Measurements from ENCODE around the gene ANKRD63.

The ANKRD63 gene, protein sequence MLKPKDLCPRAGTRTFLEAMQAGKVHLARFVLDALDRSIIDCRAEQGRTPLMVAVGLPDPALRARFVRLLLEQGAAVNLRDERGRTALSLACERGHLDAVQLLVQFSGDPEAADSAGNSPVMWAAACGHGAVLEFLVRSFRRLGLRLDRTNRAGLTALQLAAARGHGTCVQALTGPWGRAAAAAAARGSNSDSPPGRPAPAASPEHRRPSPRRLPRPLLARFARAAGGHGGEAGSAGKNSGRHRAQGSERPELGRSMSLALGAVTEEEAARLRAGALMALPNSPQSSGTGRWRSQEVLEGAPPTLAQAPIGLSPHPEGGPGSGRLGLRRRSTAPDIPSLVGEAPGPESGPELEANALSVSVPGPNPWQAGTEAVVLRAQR

DNA sequence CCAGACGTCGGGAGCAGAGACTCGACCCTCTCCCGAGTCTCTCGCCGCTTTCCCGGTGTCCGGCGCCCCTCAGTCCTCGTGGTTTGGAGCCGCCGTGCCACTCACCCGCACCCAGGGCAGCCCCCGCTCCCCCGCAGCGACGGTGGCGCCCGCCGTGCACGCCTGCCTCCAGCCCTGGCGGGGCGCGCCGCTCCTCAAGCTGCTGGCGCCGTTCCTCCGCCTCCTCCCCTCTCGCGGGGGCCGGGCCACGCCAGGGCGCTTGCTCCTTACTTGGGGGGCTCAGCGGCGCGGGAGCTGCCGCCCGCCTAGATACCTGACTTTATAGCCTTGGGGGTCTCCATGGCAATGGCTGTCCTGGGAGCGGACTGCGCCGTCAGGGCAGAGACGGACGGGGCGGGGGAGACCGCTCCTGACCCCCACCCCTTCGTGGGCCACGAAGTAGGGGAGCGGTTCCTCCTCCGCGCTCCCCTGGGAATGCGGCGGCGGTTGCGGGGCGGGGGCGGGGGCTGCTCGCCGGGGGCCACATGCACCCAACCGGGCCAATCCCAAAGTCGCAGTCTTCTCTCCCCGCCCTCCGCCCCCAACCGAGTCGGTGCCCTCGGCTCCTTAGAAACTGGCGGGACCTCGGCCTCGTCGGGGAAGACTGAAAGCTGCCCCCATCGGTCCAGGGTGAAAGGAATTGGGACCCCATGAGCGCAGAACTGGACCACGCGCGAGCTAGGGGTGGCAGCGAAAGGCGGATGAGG lies at the start of gene ANKRD63:
ANKRD63 (minus strand) TSS at position 196 of the 746 bp plus-strand sequence. CDS start 478 bp downstream, outside the sequence.
- DNase-seq, result peak in 2 of 3 experiments; percentile 60 to 65

DNA sequence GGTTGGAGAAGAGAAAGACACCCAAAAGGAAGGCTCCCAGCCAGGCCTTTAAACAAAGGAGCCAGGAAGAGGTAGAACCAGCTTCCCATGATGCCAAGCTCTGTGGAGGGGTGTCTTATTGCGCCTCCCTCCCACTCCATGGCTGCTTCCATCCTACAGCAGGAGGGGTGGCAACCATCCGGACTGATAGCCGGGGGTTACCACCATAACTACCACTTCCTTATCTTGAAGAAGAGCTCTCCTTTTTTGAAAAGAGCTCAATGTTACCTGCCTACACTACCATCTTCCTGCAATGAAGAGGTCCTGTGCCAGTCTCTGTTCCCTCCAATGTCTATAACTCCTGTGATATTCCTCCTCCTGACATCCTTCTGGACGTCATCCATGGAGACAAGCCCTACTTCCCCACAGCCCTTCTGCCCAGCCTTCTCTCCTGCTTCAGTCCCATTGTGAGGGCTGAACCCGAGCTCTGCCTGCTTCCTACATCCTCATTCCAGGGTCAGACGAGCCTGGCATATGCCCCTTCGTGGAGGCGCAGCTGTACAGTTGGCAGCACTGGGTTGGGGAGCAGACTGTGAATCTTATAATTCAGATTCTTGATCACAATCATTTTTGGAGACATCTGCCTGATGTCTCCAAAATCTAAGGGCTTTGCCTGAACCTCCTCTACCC lies 49.4 kb upstream of the ANKRD63 start:
- DNase-seq, result no peak

DNA sequence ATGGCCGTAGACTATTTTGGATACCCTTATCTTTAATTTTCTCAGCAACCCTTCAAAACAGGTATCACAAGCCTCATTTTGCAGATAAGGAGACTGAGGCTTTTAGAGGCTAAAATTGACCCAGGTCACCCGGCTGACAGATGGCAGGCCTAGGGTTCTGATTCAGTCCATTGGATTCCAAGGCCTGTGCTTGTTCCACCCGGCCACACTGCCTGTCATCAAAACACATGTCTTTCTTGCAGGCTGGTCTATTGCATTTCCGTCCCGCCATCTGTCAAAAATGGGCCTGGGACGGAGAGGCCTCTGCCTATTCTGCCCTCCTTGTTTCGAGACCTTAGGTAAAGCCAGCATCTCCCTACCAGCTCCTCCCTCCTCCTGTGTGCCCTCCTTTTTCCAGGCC lies 48.8 kb upstream of the ANKRD63 start:
- DNase-seq, result no peak

DNA sequence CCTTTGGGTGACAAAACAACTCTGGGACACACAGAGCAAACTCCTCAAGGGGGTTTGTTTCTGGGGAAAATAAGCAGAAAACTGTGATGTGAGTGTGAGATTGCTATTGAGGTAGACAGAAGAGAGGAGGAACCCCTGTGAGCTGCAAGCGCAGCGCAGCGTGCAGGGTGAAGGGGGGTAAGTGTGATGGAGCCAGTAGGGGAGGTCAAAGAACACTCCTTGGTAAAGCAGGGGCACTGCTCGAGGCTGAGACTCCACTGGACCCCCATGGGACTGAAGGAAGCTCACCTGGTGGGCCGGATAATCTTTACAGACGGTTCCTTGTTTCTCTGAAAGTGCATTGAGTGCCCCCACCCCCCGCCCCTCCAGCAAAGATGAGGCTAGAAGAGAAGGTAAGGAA lies 48.2 kb upstream of the ANKRD63 start:
- no peak for DNase-seq

DNA sequence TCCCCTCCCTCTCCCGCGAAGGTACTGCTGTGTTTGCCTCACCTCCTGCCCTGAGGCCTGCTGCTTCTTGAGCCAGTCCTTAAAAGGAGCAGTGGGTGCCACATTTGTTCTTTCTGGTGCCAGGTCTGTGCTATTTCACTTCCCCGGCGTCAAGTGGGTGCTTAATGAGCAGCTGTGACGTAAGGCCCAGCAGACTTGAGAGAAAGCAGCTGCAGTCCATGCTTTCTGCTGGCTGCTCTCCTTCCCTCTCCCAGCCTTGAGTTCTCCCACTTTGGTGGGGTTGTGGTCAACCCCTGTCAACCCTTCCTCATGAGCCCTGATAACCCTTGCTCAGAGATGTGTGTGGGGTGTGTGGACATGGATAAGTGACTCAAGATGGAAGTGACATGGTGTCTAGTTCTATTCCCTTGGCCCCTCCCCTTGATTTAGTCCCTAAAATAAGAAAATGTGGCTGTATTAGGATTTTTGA lies 47.5 kb upstream of the ANKRD63 start:
- peak; percentile 28 to 67 (median 64) for DNase-seq

DNA sequence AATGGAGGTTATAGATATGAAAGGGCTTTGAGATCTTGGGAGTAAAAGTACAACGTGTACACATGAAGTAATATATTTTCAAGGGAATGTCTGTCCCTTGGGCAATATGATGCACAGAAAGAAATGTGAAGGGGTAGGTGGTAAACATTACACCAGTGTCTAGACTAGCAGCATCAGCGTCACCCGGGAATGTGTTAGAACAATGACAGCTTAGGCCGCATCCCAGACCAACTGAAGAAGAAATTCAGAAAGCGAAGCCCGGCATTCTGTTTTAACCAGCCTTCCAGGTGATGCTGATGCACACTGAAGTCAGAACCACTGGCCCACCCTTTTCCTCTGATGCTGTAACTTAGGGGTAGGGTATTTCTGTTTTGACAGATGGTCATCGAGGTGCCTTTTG lies 46.9 kb upstream of the ANKRD63 start:
- no peak for DNase-seq

DNA sequence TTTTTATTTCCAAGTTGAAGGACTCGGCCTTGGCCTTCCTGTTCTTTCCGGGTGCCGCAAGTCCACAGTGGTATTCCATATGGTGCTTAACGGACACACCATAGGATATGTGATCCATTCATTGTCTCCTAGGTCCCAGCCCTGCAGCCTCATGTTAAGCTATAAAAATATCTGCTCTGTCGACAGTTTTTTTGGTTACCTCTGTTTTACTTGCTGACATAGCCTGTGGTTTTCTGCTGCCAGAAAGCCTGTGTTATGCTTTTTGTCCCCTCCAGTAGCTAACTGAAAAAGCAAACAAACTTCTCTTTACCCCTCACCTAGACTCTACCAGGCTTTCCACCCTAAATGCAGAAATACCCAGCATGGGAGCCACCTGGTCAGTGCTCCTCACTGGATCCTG lies 45.9 kb upstream of the ANKRD63 start:
- no peak for DNase-seq

DNA sequence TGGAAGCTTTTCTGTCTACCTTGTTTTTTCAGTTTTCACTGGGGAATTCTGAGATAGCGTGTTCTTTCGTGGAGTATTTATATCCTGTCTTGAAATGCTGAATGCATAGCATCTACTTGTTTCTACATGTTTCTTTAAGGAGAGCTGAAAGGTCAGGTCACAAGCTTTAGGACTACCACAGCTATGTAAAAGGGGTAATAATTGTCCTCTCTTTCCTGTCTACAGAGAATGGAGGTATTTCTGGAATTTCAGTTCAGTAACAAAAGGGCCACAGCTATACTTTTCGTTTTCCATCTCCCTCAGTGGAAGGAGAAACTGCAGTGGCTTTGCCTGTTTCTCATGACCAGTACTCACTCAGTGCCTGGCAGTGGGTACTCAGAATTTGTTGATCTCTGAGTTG lies 45.3 kb upstream of the ANKRD63 start:
- no peak for DNase-seq

DNA sequence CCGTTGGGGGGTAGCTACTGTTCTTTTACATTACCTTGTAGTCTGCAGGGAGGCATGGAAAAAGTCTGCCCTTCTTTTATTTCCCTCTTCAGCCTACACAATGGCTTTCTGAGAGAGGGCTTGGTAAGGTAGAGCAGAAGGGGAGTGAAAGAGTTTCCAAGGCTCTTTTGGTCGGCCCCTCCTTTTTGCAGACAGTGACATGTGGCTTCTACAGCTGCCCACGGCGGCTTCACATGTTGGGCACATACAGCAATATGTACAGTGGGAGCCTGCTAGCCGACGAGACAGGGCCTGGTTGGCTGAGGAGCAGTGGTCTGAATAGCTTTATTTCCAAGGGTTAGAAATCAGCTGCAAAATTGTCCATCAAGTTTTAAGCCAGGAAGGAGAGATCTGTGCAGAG lies 44.6 kb upstream of the ANKRD63 start:
- DNase-seq, result peak in 1 of 3 experiments; percentile 10

DNA sequence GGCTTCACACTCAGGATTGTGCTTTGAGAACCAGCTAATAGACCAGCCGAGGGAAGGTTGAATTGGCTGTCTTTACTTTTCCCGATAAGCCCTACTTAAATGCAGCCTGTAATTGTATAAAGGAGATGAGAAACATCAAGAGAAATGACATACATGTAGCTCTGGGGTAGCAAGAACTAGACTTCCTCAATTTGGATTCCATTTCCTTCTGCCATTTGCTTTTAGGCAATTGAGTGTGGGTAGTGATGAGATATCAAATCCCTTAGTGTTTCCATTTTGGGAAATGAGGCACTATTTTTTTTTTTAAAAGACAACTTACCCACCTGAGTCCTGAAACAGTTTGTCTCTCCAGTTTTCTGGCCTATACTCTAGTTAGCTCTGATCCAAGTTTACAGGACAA lies 42.8 kb upstream of the ANKRD63 start:
- DNase-seq, result no peak

DNA sequence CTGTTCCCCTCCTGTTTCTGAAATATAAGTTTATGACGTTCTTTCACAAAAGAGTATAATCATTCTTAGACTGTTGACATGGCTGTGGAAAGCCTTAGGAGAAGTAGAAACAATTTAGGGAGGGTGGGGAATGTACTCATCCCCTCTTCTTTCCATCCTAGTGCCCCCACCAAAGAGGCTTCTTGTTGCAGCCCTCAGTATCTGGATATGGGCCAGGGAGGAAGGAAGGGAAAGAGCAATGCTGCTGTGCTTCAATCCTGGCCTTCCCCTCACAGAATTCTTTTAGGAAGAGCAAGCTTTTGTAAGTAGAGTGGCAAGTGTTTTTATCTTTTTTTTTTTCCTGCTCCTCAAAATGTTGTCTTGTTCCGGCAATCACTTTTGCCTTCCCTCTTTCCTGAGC lies 42.3 kb upstream of the ANKRD63 start:
- DNase-seq, result no peak

DNA sequence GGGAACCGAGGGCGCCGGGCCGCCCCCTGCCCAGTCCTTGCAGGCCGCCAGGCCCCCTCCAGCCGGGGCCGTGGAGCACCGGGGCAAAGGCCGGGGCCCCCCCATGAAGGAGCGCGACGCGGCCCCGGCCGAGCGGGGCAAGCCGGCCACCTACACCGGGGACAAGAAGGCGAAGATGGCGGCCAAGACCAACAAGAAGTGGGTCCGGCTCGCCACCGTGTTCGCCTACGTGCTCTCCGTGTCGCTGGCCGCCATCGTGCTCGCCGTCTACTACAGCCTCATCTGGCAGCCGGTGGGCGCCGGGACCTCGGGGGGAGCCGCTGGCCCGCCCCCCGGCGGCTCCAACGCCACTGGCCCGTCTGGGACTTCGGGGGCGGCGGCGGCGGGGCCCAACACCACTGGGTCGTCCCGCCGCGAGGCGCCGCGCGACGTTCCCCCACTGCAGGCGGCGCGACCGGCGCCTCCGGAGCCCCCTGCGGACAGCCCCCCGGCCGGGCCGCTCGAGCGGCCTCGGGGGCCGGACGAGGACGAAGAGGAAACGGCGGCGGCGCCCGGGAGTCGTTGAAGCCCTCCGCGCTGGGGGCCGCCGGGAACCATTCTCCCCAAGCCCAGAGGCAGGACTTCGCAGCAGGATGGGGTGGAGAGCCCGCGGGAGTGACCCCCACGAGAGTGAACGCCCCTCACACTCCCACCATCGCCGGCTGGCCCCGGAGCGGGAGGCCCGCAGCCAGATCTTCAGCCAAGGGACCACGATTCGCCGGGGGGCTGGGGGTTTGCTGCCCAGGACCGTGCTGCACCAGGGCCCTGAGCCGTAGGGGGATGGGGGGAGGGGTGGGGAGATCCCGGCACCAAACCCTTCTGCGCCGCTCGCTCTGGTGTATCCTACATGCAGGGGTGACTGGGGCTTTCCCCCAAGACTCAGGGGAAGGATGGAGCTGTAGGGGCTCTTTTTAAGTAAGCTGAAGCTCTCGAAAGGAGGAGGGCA lies 41.4 kb upstream of the ANKRD63 start:
- DNase-seq, result peak; percentile 3 to 33 (median 31)

DNA sequence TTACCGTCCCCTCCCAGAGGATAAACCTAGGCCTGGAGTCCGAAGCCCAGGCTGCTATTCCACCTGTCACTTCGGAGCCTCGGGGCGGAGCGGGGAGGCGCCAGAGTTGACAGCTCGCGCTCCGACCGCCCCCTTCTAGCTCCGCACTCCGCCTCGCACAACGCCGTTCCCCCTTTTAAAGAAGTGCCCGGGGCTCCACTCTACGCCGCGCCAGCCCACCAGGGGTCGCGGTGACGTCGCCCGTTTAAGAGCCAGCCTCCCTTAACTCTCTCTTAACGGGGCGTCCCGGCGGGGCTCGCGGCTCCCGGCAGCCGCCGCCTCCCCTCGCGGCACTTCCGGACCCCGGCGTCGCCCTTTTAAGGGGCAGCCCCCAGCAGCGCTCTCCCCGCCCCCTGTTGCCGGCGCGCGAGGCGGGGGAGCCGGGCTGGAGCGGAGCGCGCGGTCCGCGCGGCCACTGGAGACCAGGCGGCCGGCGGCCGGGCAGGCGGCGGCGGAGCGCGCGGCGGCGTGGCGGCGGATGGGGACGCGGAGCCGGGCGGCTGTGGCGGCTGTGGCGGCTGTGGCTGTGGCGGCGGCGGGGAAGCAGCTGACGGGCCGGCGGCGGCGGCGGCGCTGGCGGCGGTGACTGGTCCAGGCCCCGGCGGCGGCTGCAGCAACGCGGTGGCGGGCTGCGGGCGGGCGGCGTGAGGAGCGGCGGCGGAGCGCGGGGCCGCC lies 40.5 kb upstream of the ANKRD63 start, which contains the start of gene INAFM2:
INAFM2 (plus strand) TSS at position 454 of the 714 bp plus-strand sequence. CDS start 364 bp downstream, outside the sequence.
- peak; percentile 83 to 89 (median 86) for DNase-seq

DNA sequence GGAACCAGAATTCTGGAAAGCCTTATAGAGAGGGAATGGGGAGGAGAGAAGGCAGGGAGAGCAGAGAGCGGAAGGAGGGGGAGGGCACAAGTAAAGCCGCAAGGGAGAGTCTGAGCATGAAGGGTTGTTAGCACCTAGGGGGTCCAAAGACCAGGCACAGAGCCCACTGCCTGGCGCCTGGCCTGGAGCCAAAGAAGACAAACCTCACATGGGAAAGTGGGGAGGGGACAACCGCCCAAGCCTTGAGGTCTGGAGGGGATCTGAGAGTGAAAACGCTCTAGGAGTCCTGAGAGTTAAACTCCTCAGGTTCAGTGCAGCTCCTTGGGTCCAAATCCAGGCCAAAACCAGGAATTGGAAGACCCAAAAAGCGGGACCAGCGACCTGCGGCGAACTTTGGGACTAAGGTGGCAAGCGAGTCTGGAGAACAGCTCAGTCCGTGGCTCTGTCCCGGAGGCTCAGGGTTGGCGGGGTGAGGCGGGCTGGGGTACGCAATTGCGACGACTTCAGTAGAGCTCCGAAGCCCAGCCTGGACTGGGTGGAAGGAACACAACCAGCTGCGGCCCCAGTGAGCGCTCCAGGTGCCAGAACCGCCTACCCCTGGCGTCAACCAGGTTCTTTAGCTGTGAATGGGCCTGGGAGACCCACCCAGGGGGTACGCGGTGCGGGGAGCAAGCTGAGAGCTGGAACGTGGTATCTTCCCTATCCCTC lies 39.8 kb upstream of the ANKRD63 start:
- peak in 2 of 3 experiments; percentile 27 to 37 for DNase-seq

DNA sequence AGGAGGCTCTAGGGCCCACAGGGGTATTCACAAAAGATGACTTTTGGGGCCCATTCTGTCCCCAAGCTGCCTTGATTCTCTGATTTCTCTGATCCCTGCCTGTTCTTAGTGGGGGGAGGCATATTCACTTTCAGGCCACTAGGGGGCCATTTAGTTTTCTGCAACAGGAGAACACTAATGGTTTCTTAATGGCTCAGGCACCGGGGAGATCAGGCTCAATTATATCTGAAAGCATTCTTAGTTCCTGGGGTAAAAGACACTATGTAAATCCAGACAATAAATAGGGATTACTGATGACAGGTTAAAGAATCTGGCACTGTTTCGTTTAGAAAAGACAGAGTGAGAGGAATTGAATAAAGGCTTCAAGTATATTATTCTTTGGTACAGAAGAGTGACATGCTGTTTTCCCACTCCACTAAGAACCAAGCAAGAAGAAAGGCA lies 38.1 kb upstream of the ANKRD63 start:
- DNase-seq, result peak; percentile 28 to 70 (median 61)

DNA sequence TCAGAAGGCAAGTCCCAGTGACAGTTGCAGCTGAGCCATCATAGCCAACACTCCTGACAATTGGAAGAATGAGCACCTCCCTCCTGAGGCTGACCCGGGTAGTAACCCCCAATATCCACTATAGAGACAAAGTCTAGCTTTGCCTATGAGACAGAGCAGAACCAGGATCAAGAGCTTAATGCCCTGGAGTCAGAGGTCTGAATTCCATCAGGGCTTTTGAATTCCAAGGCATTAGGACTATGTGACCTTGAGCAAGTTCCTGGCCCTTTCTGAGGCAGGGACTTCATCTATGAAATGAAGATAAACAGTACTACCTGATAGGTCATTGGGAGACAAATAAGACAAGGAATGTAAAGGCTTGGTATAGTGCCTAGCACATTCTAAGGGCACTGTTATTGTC lies 37.5 kb upstream of the ANKRD63 start:
- DNase-seq, result no peak

DNA sequence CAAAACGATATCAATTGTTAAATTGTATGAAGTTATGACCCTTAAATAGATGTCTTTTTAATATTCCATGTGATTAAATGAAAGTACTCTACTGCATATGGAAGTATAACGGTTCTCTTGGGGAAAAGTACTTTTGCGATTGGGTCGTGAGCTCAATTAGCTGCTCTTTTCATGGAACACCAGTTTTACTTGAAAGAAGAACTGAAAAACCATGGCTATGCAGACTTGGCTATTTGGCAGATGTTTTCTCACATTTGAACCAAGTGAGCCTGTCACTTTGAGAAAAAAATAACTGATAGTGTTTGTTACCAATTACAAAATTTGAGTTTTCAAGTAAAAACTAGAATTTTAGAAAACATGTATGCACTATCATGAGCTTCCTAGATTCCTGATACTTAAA lies 34.7 kb upstream of the ANKRD63 start:
- DNase-seq, result no peak

DNA sequence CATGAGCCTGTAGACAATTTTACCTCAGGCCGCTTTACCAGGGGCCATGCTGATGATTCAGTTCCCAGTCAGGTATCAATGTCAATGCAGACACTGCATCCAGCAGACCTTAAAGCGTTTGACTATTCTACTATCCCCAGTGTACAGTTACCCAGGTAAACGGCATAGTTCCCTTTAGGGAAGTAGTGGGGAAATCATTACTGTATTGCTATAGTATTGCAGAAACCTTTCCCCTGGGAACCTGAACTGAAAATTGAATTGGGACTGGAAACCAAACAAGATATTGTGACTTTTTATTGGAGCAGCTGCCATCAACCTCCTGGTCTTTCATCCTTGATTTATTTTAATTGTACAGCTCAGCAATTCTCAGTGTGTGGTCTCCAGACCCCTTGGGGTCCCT lies 34.1 kb upstream of the ANKRD63 start:
- peak in 1 of 3 experiments; percentile 17 for DNase-seq

DNA sequence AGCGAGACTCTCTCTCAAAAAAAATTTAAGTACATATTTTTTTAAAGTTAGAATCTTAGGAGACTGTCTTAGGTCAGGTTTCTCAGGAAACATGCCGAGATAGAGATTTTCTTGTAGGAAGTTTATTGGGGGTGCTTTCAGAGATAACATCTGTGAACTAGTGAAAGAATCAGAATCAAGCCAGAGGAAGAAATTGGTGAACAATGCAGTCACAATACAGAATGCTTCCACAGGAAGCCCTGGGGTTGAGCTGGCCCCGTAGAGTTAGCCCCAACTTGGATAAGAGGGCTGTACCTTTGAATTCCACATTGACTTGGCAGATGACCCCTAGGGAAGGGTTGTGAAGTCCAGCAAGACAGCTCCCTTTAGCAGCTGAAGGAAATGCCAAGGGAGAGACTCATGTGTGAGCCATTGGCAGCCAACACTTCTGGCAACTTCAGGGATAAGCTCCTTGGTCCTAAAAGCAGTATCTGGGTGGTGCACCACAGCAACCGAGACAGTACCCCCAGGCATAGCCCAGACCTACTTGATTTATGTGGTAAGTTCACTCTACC lies 31.9 kb upstream of the ANKRD63 start:
- DNase-seq, result no peak

Data from NCI-H1417 (cell line).